GM12878 (cell line): Measurements from ENCODE around the gene DPPA5. TPM values are rescaled to one million over a fixed set of nuclear protein-coding genes. Genes with fewer than 3 reads are reported as not detected.

Experiments
- ATAC-seq: fragments of 200-7000 bp; cut with Tn5 transposase; 3 replicates; pipeline ENCODE4 v1.9.1; 2020; ENCODE audit warnings: mild to moderate bottlenecking, moderate library complexity
- BruUV-seq: library from RNA; stranded (reverse); fragments of 400-500 nt; replicated peaks from 2 replicates; lab custom pipeline; 2021; lab: Mats Ljungman, UMichigan
- CTCF ChIA-PET: fragments of 300-600 bp; sonication (Branson Sonifier 250); formaldehyde crosslinking; extraction: SDS; loops from one replicate; lab custom pipeline; 2021; ENCODE audit warnings: inconsistent platforms; lab: Yijun Ruan, JAX
- POLR2A ChIA-PET: fragments of 350-600 bp; formaldehyde crosslinking; extraction: SDS; loops from one replicate; lab custom pipeline; 2021; ENCODE audit warnings: inconsistent platforms; lab: Charles Lee
- RAD21 ChIA-PET: fragments of 300-600 bp; sonication (Branson Sonifier 250); formaldehyde crosslinking; loops from one replicate; lab custom pipeline; 2023; ENCODE audit warnings: antibody characterized with exemption; ENCODE audit not compliant: unreplicated experiment; lab: Charles Lee
- SMC1A ChIA-PET: fragments of 300-600 bp; sonication (Branson Sonifier 250); formaldehyde crosslinking; loops from one replicate; lab custom pipeline; 2023; ENCODE audit not compliant: unreplicated experiment, uncharacterized antibody; lab: Charles Lee
- DNase-seq: peaks from one replicate; pipeline ENCODE4 v3.0.0-alpha.2; 2011; ENCODE audit warnings: low read depth, low spot score
- FAIRE-seq: peaks from 3 replicates; lab custom pipeline; 2011; peaks lifted over from hg19 to GRCh38; lab: Jason Lieb, UNC
- H2AFZ ChIP-seq: 2 replicates; pipeline ENCODE4 v1.6.0; 2011; ENCODE audit warnings: low read depth, low read length, control low read depth; ENCODE audit not compliant: control insufficient read depth
- H3K27ac ChIP-seq: 2 replicates; pipeline ENCODE4 v1.5.1; 2011; ENCODE audit warnings: control low read depth; ENCODE audit not compliant: control insufficient read depth, insufficient read depth
- H3K27me3 ChIP-seq, 2 experiments: replicated peaks in 1 of 2; 2 replicates each; pipeline versions ENCODE4 v1.6.0 to v1.6.1; 2011; ENCODE audit warnings: low read length in 1 of 2; ENCODE audit not compliant: control insufficient read depth in 2 of 2, insufficient read depth in 2 of 2
- H3K36me3 ChIP-seq, 2 experiments: 2 replicates each; pipeline ENCODE4 v1.5.1; 2011; ENCODE audit warnings: low read length in 1 of 2; ENCODE audit not compliant: control insufficient read depth in 2 of 2, insufficient read depth in 2 of 2
- H3K4me1 ChIP-seq: 2 replicates; pipeline ENCODE4 v1.6.1; 2011; ENCODE audit warnings: mild to moderate bottlenecking, low read length, moderate library complexity, mixed read lengths; ENCODE audit not compliant: control insufficient read depth, insufficient read depth
- H3K4me2 ChIP-seq: 2 replicates; pipeline ENCODE4 v1.6.0; 2011; ENCODE audit warnings: control low read depth; ENCODE audit not compliant: control insufficient read depth, insufficient read depth
- H3K4me3 ChIP-seq: fragments of 200-600 bp; sonication (generic); 2 replicates; pipeline ENCODE4 v1.5.1; 2016
- H3K79me2 ChIP-seq: 2 replicates; pipeline ENCODE4 v1.6.0; 2011; ENCODE audit warnings: low read length; ENCODE audit not compliant: control insufficient read depth, insufficient read depth
- H3K9ac ChIP-seq: 2 replicates; pipeline ENCODE4 v1.8.0; 2011; ENCODE audit warnings: low read length, control low read depth, mixed read lengths; ENCODE audit not compliant: control insufficient read depth, insufficient read depth
- H3K9me3 ChIP-seq: replicated peaks from 3 replicates; pipeline ENCODE4 v1.5.1; 2011; ENCODE audit warnings: mild to moderate bottlenecking, low read length; ENCODE audit not compliant: control insufficient read depth, insufficient read depth
- H4K20me1 ChIP-seq: 2 replicates; pipeline ENCODE4 v1.6.0; 2011; ENCODE audit not compliant: control insufficient read depth, insufficient read depth
- E4F1 ChIP-seq: fragments of 450-650 bp; IDR thresholded peaks from 2 replicates; pipeline ENCODE4 v1.6.1; 2018; ENCODE audit warnings: borderline replicate concordance, mild to moderate bottlenecking; ENCODE audit not compliant: partially characterized antibody
- MTA2 ChIP-seq: fragments of 450-650 bp; IDR thresholded peaks from 2 replicates; pipeline ENCODE4 v1.6.1; 2016; ENCODE audit warnings: low read depth, mild to moderate bottlenecking, moderate library complexity
- MXI1 ChIP-seq: fragments of 150-350 bp; IDR thresholded peaks from 2 replicates; pipeline ENCODE4 v1.6.1; 2011; ENCODE audit warnings: low read depth, mild to moderate bottlenecking, inconsistent platforms, low read length, improper control_type of control experiment
- NR2C2 ChIP-seq: IDR thresholded peaks from 2 replicates; pipeline ENCODE4 v1.6.1; 2011; ENCODE audit warnings: borderline replicate concordance, low read depth; ENCODE audit not compliant: control insufficient read depth, insufficient read length
- RAD21 ChIP-seq: IDR thresholded peaks from 2 replicates; pipeline ENCODE4 v1.6.1; 2011; ENCODE audit warnings: mild to moderate bottlenecking, low read depth, low read length, moderate library complexity; ENCODE audit not compliant: insufficient read depth
- SKIL ChIP-seq: fragments of 450-650 bp; IDR thresholded peaks from 2 replicates; pipeline ENCODE4 v1.6.1; 2017; ENCODE audit warnings: mild to moderate bottlenecking, low read depth, inconsistent platforms; ENCODE audit not compliant: poor library complexity, severe bottlenecking
- TBL1XR1 ChIP-seq: IDR thresholded peaks from 2 replicates; pipeline ENCODE4 v1.6.1; 2012; ENCODE audit warnings: low read depth, low read length, improper control_type of control experiment
- USF2 ChIP-seq: IDR thresholded peaks from 2 replicates; pipeline ENCODE4 v1.6.1; 2011; ENCODE audit warnings: low read depth, low read length, improper control_type of control experiment, borderline replicate concordance
- ZBED1 ChIP-seq: IDR thresholded peaks from 2 replicates; pipeline ENCODE4 v1.6.1; 2016; ENCODE audit warnings: borderline replicate concordance
- WGBS: methylation state at CpG from one replicate; pipeline ENCODE4 v1.1.6; 2016; ENCODE audit warnings: low lambda C conversion rate; ENCODE audit not compliant: insufficient replicate concordance, insufficient coverage; ENCODE audit errors: missing lambda C conversion rate; 5-methylcytosine and 5-hydroxymethylcytosine counted together
- in situ Hi-C: fragments of 300-500 bp; cut with MboI; formaldehyde crosslinking; loops from 9 replicates; pipeline ENCODE4 v1.14.3; 2018; ENCODE audit warnings: mixed read lengths
- intact Hi-C: fragments of 100-400 bp; cut with micrococcal nuclease; formaldehyde crosslinking; loops from one replicate; pipeline ENCODE4 v1.14.2; 2022; ENCODE audit not compliant: unreplicated experiment
- polyA plus RNA-seq, 11 experiments: library from polyadenylated mRNA; depleted of rRNA in 4 of 11; unstranded in 6 of 11; stranded (reverse) in 5 of 11; fragments of >200 nt; fragmentation: Nextera tagmentation in 4 of 11; fragmentation: Illumina TruSeq in 1 of 11; extraction: Ambion mirVana in 4 of 11; extraction: Trizol in 1 of 11; gene quantifications; 1 replicate in 1 of 11; 2 replicates in 10 of 11; pipeline versions ENCODE4 v1.2.1 to v1.2.3, GENCODE V29; 2011 to 2016; ENCODE audit warnings: inconsistent platforms in 2 of 11, missing spikeins in 2 of 11, low read depth in 1 of 11
- total RNA-seq, 4 experiments: library from RNA; depleted of rRNA in 3 of 4; stranded (reverse); fragments of >200 nt in 3 of 4; fragmentation: Illumina TruSeq in 1 of 4; extraction: Trizol in 1 of 4; gene quantifications; 2 replicates each; pipeline versions ENCODE4 v1.2.1 to v1.2.3, GENCODE V29; 2013 to 2021
- TF ChIP-seq, protein P1 (sequence below): IDR thresholded peaks from 2 replicates; pipeline ENCODE4 v1.6.1; 2012; ENCODE audit warnings: low read length, inconsistent platforms

Gene DPPA5
- total and polyA plus RNA-seq, 10 of the 15 experiments (the other 5 are each of a cell fraction or from before 2014, with no cell fraction given) = not detected

DNA sequence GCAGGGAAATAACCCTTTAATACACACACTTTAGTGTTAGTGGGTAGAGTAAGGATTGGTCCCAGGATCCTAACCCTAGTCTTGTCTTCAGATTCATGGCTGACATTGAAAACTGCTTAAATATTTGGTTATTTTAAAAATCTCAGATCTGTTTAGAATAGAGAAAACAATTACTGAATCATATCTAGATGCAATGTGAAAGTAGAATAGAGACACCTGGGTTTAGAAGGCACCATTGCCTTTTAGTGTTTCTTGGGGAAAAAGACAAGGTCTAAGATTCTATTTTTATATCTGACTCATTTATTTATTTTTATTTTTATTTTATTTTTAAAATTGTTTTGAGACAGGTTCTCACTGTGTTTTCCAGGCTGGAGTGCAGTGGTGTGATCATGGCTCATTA, 46.6 kb upstream of the DPPA5 start:
- H3K36me3 ChIP-seq = no peaks in the 10 kb centered on the region
- ChIA-PET POLR2A (no interaction called here), RAD21 (no interaction called here), SMC1A (no interaction called here)
- H3K27me3 ChIP-seq = no peaks in the 10 kb centered on the region
- H3K27ac ChIP-seq = no peak overlapping the region
- no peak overlapping the region for H3K4me2 ChIP-seq
- no peak overlapping the region for H2AFZ ChIP-seq
- H3K79me2 ChIP-seq = no peaks in the 10 kb centered on the region
- no peak for FAIRE-seq
- H3K4me1 ChIP-seq = no peaks in the 10 kb centered on the region
- no peaks in the 10 kb centered on the region for H3K9me3 ChIP-seq
- H3K4me3 ChIP-seq = no peak overlapping the region
- intact Hi-C loops = no loop called here
- in situ Hi-C loops = no loop called here
- no peaks in the 10 kb centered on the region for H4K20me1 ChIP-seq
- TF ChIP-seq E4F1 = no peak
- TF ChIP-seq MXI1 = no peak
- TF ChIP-seq, all 136 proteins: peak for 0
- BruUV-seq = no TSS peak
- DNase-seq (no peak), ATAC-seq (no peak)
- no peak overlapping the region for H3K9ac ChIP-seq
- CTCF ChIA-PET = interaction anchor here (1.2 kb wide), 1 partner anchor 12 kb away, joined by 5 read pairs; no protein-coding TSS in a partner anchor

DNA sequence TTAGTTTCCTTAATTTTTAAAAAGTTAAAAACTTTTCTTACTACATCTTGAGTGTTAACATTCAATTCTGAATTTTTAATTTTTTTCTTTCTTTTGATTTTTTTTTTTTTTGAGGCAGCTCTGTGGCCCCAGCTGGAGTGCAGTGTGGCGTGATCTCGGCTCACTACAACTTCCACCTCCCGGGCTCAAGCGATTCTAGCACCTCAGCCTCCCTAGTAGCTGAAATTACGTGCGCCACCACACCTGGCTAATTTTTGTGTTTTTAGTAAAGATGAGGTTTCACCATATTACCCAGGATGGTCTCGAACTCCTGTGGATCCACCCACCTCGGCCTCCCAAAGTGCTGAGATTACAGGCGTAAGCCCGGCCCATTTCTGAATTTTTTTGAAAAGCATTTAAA, 41.8 kb upstream of the DPPA5 start:
- FAIRE-seq (no peak), DNase-seq (no peak), ATAC-seq (no peak)
- H3K4me3 ChIP-seq = no peak overlapping the region
- H3K79me2 ChIP-seq = no peaks in the 10 kb centered on the region
- ChIA-PET RAD21 (no interaction called here), CTCF (interaction anchor here (0.7 to 1.1 kb wide), 2 partner anchors 213 to 257 kb away, joined by 3 to 4 read pairs; no protein-coding TSS in a partner anchor), SMC1A (no interaction called here), POLR2A (no interaction called here)
- BruUV-seq = no TSS peak
- no peaks in the 10 kb centered on the region for H3K4me1 ChIP-seq
- H4K20me1 ChIP-seq = no peaks in the 10 kb centered on the region
- H2AFZ ChIP-seq = no peak overlapping the region
- no peak overlapping the region for H3K9ac ChIP-seq
- WGBS = 88% methylated on average over 9 of the region's 10 CpGs
- no peaks in the 10 kb centered on the region for H3K27me3 ChIP-seq
- intact Hi-C loops (no loop called here), in situ Hi-C loops (no loop called here)
- H3K9me3 ChIP-seq = no peaks in the 10 kb centered on the region
- H3K4me2 ChIP-seq = no peak overlapping the region
- H3K36me3 ChIP-seq = no peaks in the 10 kb centered on the region
- H3K27ac ChIP-seq = no peak overlapping the region
- TF ChIP-seq SKIL (no peak), RAD21 (no peak), TBL1XR1 (no peak), USF2 (no peak), ZBED1 (no peak), MTA2 (no peak), NR2C2 (no peak)
- TF ChIP-seq, protein P1, sequence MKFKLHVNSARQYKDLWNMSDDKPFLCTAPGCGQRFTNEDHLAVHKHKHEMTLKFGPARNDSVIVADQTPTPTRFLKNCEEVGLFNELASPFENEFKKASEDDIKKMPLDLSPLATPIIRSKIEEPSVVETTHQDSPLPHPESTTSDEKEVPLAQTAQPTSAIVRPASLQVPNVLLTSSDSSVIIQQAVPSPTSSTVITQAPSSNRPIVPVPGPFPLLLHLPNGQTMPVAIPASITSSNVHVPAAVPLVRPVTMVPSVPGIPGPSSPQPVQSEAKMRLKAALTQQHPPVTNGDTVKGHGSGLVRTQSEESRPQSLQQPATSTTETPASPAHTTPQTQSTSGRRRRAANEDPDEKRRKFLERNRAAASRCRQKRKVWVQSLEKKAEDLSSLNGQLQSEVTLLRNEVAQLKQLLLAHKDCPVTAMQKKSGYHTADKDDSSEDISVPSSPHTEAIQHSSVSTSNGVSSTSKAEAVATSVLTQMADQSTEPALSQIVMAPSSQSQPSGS = no peak
